Activated CD4-positive, alpha-beta T cell treated with anti-CD3 and anti-CD28 coated beads for 4 hours (primary cell): Measurements from ENCODE around the gene GRB10.

Source experiments
- DNase-seq, 2 donors: peaks; one replicate each; pipeline ENCODE4 v3.0.0-alpha.2; 2020

The GRB10 gene

DNA sequence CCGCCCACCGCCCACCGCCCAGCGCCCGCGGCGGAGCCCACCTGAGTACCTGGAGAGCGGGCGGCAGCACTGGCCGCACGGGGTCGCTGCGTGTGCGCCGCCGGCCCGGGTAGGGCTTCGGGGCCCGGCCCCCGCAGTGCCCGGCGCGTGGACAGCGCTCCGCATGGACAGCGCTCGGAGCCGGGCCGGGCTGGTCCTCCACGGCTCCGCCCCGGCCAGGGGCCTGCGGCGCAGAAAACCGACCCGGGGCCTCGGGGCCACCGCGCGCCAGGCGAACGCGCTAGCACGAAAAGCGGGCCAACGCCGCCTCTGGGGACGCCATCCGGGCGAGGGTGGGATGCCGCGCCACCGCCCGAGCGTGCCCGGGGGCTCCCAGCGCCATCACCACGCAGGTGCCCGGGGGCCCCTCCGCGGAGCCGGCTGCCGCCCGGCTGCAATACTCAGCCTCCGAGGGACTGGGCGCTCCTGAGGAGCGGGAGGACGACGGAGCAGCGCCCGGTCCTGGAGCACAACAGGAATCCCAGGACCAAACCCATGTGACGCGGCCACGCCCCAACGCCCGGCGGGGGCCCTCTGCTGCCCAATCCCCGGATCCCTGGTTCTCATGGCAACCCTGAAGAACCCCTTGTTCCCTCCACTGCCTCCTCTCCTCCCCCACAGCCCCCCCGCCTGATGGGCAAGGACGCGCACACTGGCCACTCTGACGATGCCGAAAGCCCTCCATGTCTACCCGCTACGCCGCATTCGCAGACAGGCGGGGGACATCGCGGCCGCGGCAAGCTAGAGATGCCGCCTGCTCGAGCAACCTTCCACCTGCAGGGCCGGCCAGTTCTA is at the start of gene GRB10:
TSS of gene GRB10 (minus strand) at position 522 of the 834 bp plus-strand sequence. CDS start 50,574 bp downstream, outside the sequence.
- DNase-seq = no peak

- DNase-seq = no peak
Observed at GRCh38 chr7:50828801-50829200, 46.1 kb upstream of the GRB10 start.

GRCh38 chr7:50828116-50828515 is 45.4 kb upstream of the GRB10 start:
- DNase-seq = no peak

GRCh38 chr7:50827281-50827680 is 44.6 kb upstream of the GRB10 start:
- DNase-seq = no peak

GRCh38 chr7:50826371-50827172 is 43.9 kb upstream of the GRB10 start:
- DNase-seq = peak; percentile 9 to 22

GRCh38 chr7:50825465-50825864 is 42.8 kb upstream of the GRB10 start:
- DNase-seq = no peak

DNA sequence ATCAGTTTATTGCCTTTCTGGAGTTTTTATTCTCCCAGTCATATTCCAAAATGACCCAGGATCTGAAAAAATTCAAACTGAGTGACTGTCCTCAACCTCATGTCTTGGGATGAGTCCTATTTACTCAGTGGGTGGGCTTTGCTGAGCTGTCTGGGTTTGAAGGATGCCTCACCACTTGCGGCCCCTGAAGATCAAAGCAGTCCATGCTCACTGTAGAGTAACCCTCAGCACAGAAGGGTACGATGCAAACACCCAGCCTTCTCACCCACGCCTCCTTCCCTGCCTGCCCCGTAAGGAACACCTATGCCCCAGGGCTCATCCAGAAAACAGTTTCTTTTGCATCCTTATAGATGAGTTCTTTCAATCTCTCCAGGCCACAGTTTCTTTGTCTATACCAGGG is 42.2 kb upstream of the GRB10 start:
- DNase-seq = no peak

DNA sequence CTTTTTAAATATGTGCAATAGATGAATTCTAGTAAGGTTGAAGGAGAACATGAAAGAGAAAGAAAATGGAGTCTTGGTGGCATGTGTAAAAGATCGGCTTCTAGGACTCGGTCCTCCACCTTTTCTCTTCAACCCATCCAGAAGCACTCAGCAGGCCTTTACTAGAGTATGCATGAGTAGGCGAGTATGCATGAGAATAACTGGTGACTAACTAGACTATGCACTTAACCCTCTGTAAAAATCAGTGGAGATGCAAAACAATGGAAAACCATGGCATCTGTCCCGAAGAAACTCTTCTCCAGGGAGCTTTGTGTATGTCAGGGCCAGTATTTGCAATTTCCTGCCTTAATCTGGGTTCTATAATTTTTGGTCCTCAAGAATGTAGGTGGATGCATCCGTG is 40.0 kb upstream of the GRB10 start:
- no peak for DNase-seq

- no peak for DNase-seq
Observed at GRCh38 chr7:50822110-50822509, 39.4 kb upstream of the GRB10 start.

DNA sequence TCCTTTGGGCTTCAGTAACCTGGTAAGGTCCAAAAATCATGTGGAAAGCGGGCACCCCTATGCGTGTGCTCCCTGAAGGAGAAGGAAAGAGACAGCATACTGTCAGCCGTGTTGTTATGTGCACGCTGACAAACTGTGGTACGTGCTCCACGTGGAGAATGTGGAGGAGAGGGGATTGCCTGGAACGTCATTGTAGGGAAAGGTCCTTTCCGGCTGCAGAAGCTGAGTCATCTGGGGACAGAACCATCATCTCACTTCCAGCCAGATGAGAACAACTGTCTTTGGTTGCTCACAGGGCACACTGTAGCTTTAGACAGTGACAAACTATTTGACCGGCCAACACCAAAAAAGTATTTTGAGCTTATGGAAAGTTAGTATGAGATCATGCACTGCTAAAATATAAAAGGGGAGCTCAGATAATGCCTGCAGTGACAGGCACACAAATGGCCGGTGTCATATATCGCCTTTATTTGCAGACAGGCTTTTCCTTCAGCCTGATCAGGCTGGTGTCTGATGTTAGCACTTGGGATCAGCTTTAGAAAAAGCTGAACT is 38.8 kb upstream of the GRB10 start:
- no peak for DNase-seq

DNA sequence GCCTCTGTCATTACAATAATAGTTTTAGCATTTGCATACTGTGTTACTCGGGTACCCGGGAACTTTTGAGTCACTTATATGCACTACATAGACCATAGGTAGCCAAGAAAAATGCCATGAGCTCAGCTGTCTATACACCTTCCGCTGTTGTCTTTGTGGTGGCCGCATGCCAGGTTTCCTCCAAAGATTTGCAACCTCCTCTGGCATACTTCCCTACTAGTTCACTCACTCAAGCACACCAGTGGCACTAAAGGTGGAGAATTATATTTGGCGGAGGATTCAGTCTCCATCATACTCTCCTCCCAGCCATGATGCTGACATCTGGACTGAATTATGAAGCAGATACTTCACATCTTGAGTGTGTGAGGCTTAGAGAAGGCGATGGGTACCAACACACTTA is 35.6 kb upstream of the GRB10 start:
- no peak for DNase-seq

- DNase-seq = no peak
Observed at GRCh38 chr7:50817561-50817960, 34.9 kb upstream of the GRB10 start.

DNA sequence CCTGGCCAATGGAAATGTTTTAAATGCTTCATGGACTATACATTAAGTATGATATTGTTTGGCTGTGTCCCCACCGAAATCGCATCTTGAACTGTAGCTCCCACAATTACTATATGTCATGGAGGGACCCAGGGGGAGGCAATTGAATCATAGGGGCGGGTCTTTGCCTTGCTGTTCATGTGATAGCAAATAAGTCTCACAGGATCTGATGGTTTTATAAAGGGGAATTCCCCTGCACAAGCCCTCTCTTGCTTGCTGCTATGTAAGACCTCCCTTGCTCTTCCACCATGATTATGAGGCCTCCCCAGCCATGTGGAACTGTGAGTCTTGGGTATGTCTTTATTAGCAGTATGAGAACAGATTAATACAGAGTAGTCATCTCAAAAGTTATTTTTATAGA is 32.4 kb upstream of the GRB10 start:
- DNase-seq = no peak

DNA sequence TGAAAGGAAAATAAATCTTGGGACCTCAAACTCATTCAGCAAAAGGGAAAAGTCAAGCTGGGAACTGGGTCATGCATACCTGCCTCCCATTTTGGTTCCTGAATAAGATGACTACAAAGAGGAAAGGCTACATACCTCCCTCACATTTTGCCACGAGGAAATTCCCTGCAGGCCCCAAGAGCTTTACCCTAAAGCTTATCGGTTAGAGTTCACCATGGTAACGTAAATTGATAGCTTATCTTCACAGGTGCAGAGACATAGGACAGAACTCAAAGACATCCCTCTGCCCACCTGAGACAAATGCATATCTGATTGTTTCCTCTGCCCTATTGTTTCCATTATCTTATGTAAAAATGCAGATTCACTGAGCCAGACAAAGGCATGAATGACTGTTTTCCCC is 31.5 kb upstream of the GRB10 start:
- no peak for DNase-seq

GRCh38 chr7:50812841-50813475 is 30.3 kb upstream of the GRB10 start:
- no peak for DNase-seq

- no peak for DNase-seq
Observed at GRCh38 chr7:50812094-50812493, 29.4 kb upstream of the GRB10 start.

DNA sequence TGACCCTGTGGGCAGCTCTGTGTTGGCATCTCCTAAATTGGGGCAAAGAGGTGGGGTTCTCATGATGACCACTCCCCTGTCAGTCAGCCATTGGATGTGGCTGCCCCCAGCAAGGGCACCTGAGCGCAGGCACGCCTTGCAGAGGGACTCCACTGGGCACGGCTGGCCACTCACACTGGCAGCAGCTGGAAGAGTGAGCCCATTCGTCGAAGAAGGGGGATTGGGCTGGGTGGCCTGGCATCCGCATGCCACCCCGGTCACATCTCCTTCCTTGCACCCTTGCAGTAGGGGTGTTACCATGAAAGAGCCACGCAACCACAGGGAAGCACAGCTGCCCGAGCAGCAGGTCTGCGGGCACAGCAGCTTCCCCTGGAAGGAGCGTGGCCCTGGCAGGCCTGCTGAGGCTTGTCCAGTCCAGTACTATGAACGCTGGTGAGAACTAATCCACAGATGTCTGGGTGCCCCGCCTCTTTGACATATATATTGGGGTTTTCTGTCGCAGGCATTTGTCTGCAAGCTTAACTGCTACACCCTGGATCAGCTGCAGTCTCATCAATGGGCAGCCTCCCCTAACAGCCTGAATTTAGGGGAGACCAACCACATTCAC is 25.7 kb upstream of the GRB10 start:
- no peak for DNase-seq

- no peak for DNase-seq
Observed at GRCh38 chr7:50807026-50807730, 24.5 kb upstream of the GRB10 start.

GRCh38 chr7:50806143-50806542 is 23.4 kb upstream of the GRB10 start:
- no peak for DNase-seq

DNA sequence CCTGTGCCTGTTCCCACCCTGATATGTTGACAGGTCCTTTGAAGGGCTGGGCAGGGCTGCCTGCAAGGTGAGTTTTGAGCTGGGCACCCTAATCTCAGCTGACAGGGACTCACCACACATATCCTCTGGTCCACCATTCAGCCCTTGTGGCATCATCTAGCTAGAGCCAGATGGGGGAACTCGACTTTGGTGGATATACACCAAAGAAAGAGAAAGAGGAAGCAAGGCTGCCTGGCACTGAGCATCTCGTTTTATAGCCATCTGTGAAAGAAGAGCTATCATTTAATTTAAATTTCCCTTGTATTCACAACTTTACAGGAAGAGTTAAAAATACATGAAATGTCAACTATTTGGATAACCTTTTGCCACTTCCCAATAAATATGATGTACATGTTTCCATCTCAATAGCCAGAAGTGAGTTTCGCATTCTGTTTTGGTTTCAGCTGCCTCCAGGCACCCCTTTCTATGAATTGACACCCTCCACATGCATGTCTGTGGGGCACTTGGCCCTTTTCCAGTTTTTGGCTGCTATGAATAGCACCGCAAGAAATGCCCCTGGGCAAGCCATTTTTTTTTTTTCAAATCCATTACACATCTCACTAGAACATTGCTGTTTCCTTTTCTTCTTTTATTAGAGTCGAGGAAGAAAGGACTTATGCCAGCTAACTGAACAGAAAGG is 22.9 kb upstream of the GRB10 start:
- no peak for DNase-seq
